H9 (cell line): Measurements from ENCODE around the gene SPDEF. TPM values are rescaled to one million over a fixed set of nuclear protein-coding genes. Genes with fewer than 3 reads are reported as not detected.

ENCODE experiments used
- DNase-seq: peaks from one replicate; pipeline ENCODE4 v3.0.0-alpha.2; 2017
- H2AFZ ChIP-seq: one replicate; pipeline ENCODE4 v1.6.1; 2013; ENCODE audit warnings: mild to moderate bottlenecking, low read length, control low read depth, moderate library complexity
- H2AK5ac ChIP-seq: 2 replicates; pipeline ENCODE4 v1.6.1; 2013; ENCODE audit warnings: low read length, control low read depth, mixed read lengths; ENCODE audit not compliant: insufficient read length
- H2BK120ac ChIP-seq: one replicate; pipeline ENCODE4 v1.6.1; 2013; ENCODE audit warnings: low read depth, mild to moderate bottlenecking, low read length, control low read depth, inconsistent platforms; ENCODE audit not compliant: poor library complexity, severe bottlenecking
- H2BK12ac ChIP-seq: 2 replicates; pipeline ENCODE4 v1.6.1; 2013; ENCODE audit warnings: low read length, control low read depth, mixed read lengths, low read depth; ENCODE audit not compliant: insufficient read length
- H2BK15ac ChIP-seq: 2 replicates; pipeline ENCODE4 v1.6.1; 2013; ENCODE audit warnings: low read depth, low read length, control low read depth
- H2BK20ac ChIP-seq: one replicate; pipeline ENCODE4 v1.6.1; 2013; ENCODE audit warnings: low read depth, mild to moderate bottlenecking, low read length, control low read depth, inconsistent platforms; ENCODE audit not compliant: poor library complexity, severe bottlenecking
- H2BK5ac ChIP-seq: 2 replicates; pipeline ENCODE4 v1.6.1; 2013; ENCODE audit warnings: low read length, control low read depth, mixed read lengths; ENCODE audit not compliant: insufficient read length
- H3K14ac ChIP-seq: 2 replicates; pipeline ENCODE4 v1.6.1; 2013; ENCODE audit warnings: low read length, control low read depth; ENCODE audit not compliant: insufficient read depth
- H3K18ac ChIP-seq: 2 replicates; pipeline ENCODE4 v1.6.1; 2013; ENCODE audit warnings: low read depth, mild to moderate bottlenecking, mixed read lengths, low read length, control low read depth; ENCODE audit not compliant: insufficient read length
- H3K23ac ChIP-seq: 2 replicates; pipeline ENCODE4 v1.6.1; 2013; ENCODE audit warnings: low read length, control low read depth, mixed read lengths, low read depth; ENCODE audit not compliant: insufficient read length
- H3K23me2 ChIP-seq: 2 replicates; pipeline ENCODE4 v1.6.1; 2013; ENCODE audit warnings: low read depth, mild to moderate bottlenecking, mixed read lengths, low read length, control low read depth; ENCODE audit not compliant: insufficient read length, poor library complexity, severe bottlenecking
- H3K27ac ChIP-seq: 2 replicates; pipeline ENCODE4 v1.5.1; 2013; ENCODE audit warnings: low read length, control low read depth, mixed read lengths, low read depth; ENCODE audit not compliant: insufficient read length
- H3K27me3 ChIP-seq: 2 replicates; pipeline ENCODE4 v1.6.1; 2013; ENCODE audit warnings: low read length, control low read depth, inconsistent platforms; ENCODE audit not compliant: insufficient read depth
- H3K4ac ChIP-seq: 2 replicates; pipeline ENCODE4 v1.6.1; 2013; ENCODE audit warnings: low read depth, mild to moderate bottlenecking, control low read depth, inconsistent platforms, low read length, moderate library complexity
- H3K4me1 ChIP-seq: 2 replicates; pipeline ENCODE4 v1.6.1; 2013; ENCODE audit warnings: low read length, control low read depth, inconsistent platforms; ENCODE audit not compliant: insufficient read depth
- H3K4me2 ChIP-seq: 2 replicates; pipeline ENCODE4 v1.6.1; 2013; ENCODE audit warnings: low read length, control low read depth, mixed read lengths; ENCODE audit not compliant: insufficient read length, insufficient read depth
- H3K56ac ChIP-seq: 2 replicates; pipeline ENCODE4 v1.6.1; 2013; ENCODE audit warnings: low read depth, mild to moderate bottlenecking, mixed read lengths, low read length, control low read depth; ENCODE audit not compliant: insufficient read length
- H3K79me1 ChIP-seq: 2 replicates; pipeline ENCODE4 v1.6.1; 2013; ENCODE audit warnings: low read depth, mild to moderate bottlenecking, moderate library complexity, low read length, control low read depth, inconsistent platforms; ENCODE audit not compliant: insufficient read depth, poor library complexity, severe bottlenecking
- H3K79me2 ChIP-seq: 2 replicates; pipeline ENCODE4 v1.6.1; 2013; ENCODE audit warnings: low read length, control low read depth, inconsistent platforms; ENCODE audit not compliant: insufficient read depth
- H3K9ac ChIP-seq: 2 replicates; pipeline ENCODE4 v1.6.1; 2013; ENCODE audit warnings: low read length, control low read depth, mixed read lengths; ENCODE audit not compliant: insufficient read length; ENCODE audit errors: extremely low read depth
- H3K9me3 ChIP-seq: one replicate; pipeline ENCODE4 v1.6.1; 2013; ENCODE audit warnings: low read depth, low read length, inconsistent platforms; ENCODE audit not compliant: control insufficient read depth
- H3T11ph ChIP-seq: one replicate; pipeline ENCODE4 v1.6.1; 2013; ENCODE audit warnings: mild to moderate bottlenecking, low read length, control low read depth, inconsistent platforms
- H4K20me1 ChIP-seq: one replicate; pipeline ENCODE4 v1.6.1; 2013; ENCODE audit not compliant: control insufficient read depth, insufficient read length, insufficient read depth
- H4K5ac ChIP-seq: 2 replicates; pipeline ENCODE4 v1.6.1; 2013; ENCODE audit warnings: low read depth, mild to moderate bottlenecking, mixed read lengths, low read length, control low read depth; ENCODE audit not compliant: insufficient read length
- H4K8ac ChIP-seq: replicated peaks from 2 replicates; pipeline ENCODE4 v1.6.1; 2013; ENCODE audit warnings: low read length, control low read depth, mixed read lengths, low read depth; ENCODE audit not compliant: insufficient read length
- H4K91ac ChIP-seq: 2 replicates; pipeline ENCODE4 v1.6.1; 2013; ENCODE audit warnings: low read depth, mild to moderate bottlenecking, moderate library complexity, mixed read lengths, low read length, control low read depth; ENCODE audit not compliant: insufficient read length
- H3K27ac Mint-ChIP-seq, 3 experiments: 2 replicates in 2 of 3; 3 replicates in 1 of 3; pipeline ENCODE4 v1.8.0; 2020 to 2021; ENCODE audit warnings: mixed read lengths in 3 of 3, mild to moderate bottlenecking in 1 of 3, moderate library complexity in 1 of 3
- H3K27me3 Mint-ChIP-seq: 2 replicates; pipeline ENCODE4 v1.8.0; 2021; ENCODE audit warnings: low read depth, mild to moderate bottlenecking, moderate library complexity, mixed read lengths
- H3K36me3 Mint-ChIP-seq, 3 experiments: 2 replicates in 2 of 3; 3 replicates in 1 of 3; pipeline ENCODE4 v1.8.0; 2020 to 2021; ENCODE audit warnings: low read depth in 3 of 3, mixed read lengths in 3 of 3; ENCODE audit not compliant: insufficient read depth in 1 of 3
- H3K4me1 Mint-ChIP-seq, 2 experiments: 2 replicates each; pipeline ENCODE4 v1.8.0; 2020; ENCODE audit warnings: mixed read lengths in 2 of 2
- H3K4me3 Mint-ChIP-seq, 2 experiments: 2 replicates in 1 of 2; 3 replicates in 1 of 2; pipeline ENCODE4 v1.8.0; 2020 to 2021; ENCODE audit warnings: mild to moderate bottlenecking in 2 of 2, mixed read lengths in 2 of 2, moderate library complexity in 1 of 2
- H3K9me3 Mint-ChIP-seq, 2 experiments: 2 replicates in 1 of 2; 3 replicates in 1 of 2; pipeline ENCODE4 v1.8.0; 2020; ENCODE audit warnings: mild to moderate bottlenecking in 2 of 2, mixed read lengths in 2 of 2, moderate library complexity in 1 of 2
- CTCF ChIP-seq: fragments of 200-600 bp; sonication (generic); conservative IDR thresholded peaks from 3 replicates; pipeline ENCODE4 v1.8.0; 2021; ENCODE audit warnings: antibody characterized with exemption, mild to moderate bottlenecking
- WGBS: extraction: QIAGEN DNeasy Blood & Tissue Kit; methylation state at CpG from one replicate; pipeline ENCODE4 v1.1.7; 2013; ENCODE audit warnings: missing lambda C conversion rate, low lambda C conversion rate, mixed read lengths; ENCODE audit not compliant: insufficient read length; ENCODE audit errors: extremely low coverage; 5-methylcytosine and 5-hydroxymethylcytosine counted together
- total RNA-seq: library from RNA; stranded (reverse); gene quantifications from 2 replicates; pipeline ENCODE4 v1.2.1, GENCODE V29; 2021

SPDEF gene
- total RNA-seq, 1 experiment from 2014 or later, result 0.15 TPM

GRCh38 chr6:34601706-34602105, 45.6 kb upstream of the SPDEF start:
- TF ChIP-seq CTCF, result no peak
- H4K20me1 ChIP-seq, result no peaks in the 10 kb centered on the region
- Mint-ChIP-seq H3K27me3 (no peaks in the 10 kb centered on the region), H3K27ac (peak overlapping the region; percentile 47 to 92 (median 89)), H3K9me3 (no peaks in the 10 kb centered on the region), H3K4me3 (peak overlapping the region in 1 of 2 experiments; percentile 47; a peak in 1 of 5 replicates), H3K4me1 (peaks cover 25 to 31% of the 10 kb centered on the region in 2 experiments), H3K36me3 (peaks cover 3 to 16% (median 12%) of the 10 kb centered on the region in 3 experiments; a peak in 6 of 7 replicates)
- no peak overlapping the region for H3K23ac ChIP-seq
- no peak overlapping the region for H2AFZ ChIP-seq
- H2BK5ac ChIP-seq, result no peak overlapping the region
- H3K4me2 ChIP-seq, result no peak overlapping the region
- H2BK120ac ChIP-seq, result no peak overlapping the region
- no peaks in the 10 kb centered on the region; the same call in 1 of the 2 replicates for H3K79me2 ChIP-seq
- H4K8ac ChIP-seq, result no peak overlapping the region
- H3K23me2 ChIP-seq, result peaks cover 3% of the 10 kb centered on the region
- no peaks in the 10 kb centered on the region for H3K9me3 ChIP-seq
- no peak overlapping the region for H2BK12ac ChIP-seq
- no peak overlapping the region for H2AK5ac ChIP-seq
- H3K4ac ChIP-seq, result no peak overlapping the region
- H2BK20ac ChIP-seq, result no peak overlapping the region
- H2BK15ac ChIP-seq, result no peak overlapping the region
- peaks cover 10% of the 10 kb centered on the region; the same call in 1 of the 2 replicates for H3K4me1 ChIP-seq
- no peak overlapping the region for H3K14ac ChIP-seq
- no peak for DNase-seq
- no peak overlapping the region for H3K18ac ChIP-seq
- no CpG with 5 or more reads among the region's 4 CpGs for WGBS
- no peak overlapping the region for H4K91ac ChIP-seq
- H3K9ac ChIP-seq, result no peak overlapping the region
- H3T11ph ChIP-seq, result no peak overlapping the region
- no peak overlapping the region for H3K27ac ChIP-seq
- no peak overlapping the region for H4K5ac ChIP-seq
- H3K56ac ChIP-seq, result no peak overlapping the region
- H3K79me1 ChIP-seq, result peaks cover 6% of the 10 kb centered on the region
- no peaks in the 10 kb centered on the region for H3K27me3 ChIP-seq
